Measurements from ENCODE around the gene S100A13. TPM values are rescaled to one million over a fixed set of nuclear protein-coding genes. Genes with fewer than 3 reads are reported as not detected.
A peak's percentile ranks its signal among the peaks of the same experiment; 100 is the strongest.

Gene S100A13
- total and polyA plus RNA-seq, 10 of the 15 experiments (the other 5 are each of a cell fraction or from before 2014, with no cell fraction given) = 5.7 to 30.9 (median 9.1) TPM

DNA sequence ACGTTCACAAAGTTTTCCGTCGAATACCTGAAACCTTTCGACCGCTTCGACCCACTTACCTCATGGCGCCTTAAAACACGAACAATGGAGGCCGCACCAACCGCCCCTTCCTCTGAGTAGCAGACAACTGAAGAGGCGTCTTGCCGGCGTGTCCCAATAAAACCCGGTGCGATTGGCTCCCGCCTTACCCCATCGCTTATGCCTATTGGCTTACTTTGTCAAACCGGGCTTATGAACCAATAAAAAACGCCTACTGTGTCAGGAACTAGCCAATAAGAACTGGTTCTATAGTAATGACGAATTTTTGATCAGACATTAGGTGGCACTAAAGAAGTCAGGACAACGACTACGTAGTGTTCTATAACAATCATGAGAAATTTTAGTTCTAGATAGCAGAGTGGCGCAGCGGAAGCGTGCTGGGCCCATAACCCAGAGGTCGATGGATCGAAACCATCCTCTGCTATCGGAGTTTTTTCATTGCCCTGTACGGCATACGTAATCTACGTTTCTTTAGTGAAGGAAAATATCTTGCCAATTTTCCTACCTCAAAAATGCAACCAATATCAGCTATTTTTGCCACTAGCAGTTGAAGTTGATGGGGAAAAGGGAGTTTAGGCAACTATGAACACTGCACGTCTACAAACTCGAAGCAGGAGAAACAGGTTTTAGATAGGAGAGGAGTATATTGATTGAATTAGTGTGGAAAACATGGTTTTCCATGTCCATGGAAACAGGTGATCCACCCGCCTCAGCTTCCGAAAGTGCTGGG lies 43.7 kb upstream of the S100A13 start, which contains the start of gene ILF2 (continued):
- TF ChIP-seq EZH2 (IDR thresholded peaks at IDR 0.05; ENCODE audit: borderline replicate concordance, control insufficient read depth, low read depth, low read length) (no peak), KLF5 (IDR thresholded peaks at IDR 0.05; ENCODE audit: partially characterized antibody) (no peak), NR2C1 (IDR thresholded peaks at IDR 0.05) (no peak), YBX1 (IDR thresholded peaks at IDR 0.05) (no peak), NFIC (IDR thresholded peaks at IDR 0.05; ENCODE audit: low read depth, low read length) (peak; percentile 83), MEF2B (IDR thresholded peaks at IDR 0.05; ENCODE audit: partially characterized antibody, poor library complexity, severe bottlenecking) (peak; percentile 12), PAX5 (IDR thresholded peaks at IDR 0.05; ENCODE audit: borderline replicate concordance, low read depth, low read length) (0 out of 2 replicates have a peak, but pooled peaks have one; percentile 6), SP1 (IDR thresholded peaks at IDR 0.05; ENCODE audit: low read depth, low read length) (peak; percentile 95), CEBPB (IDR thresholded peaks at IDR 0.05; ENCODE audit: borderline replicate concordance in 1 of 2, low read depth in 2 of 2, low read length in 2 of 2) (no peak; a peak in 1 of 4 replicates), RAD21 (IDR thresholded peaks at IDR 0.05; ENCODE audit: insufficient read depth, low read depth, low read length) (no peak), PAX8 (IDR thresholded peaks at IDR 0.05) (0 out of 2 replicates have a peak, but pooled peaks have one; percentile 80), FOXM1 (IDR thresholded peaks at IDR 0.05; ENCODE audit: low read depth, low read length) (peak; percentile 59; the same call in 1 of the 2 replicates), CBX3 (IDR thresholded peaks at IDR 0.05; ENCODE audit: borderline replicate concordance, low read depth) (no peak), RUNX3 (IDR thresholded peaks at IDR 0.05; ENCODE audit: low read length) (peak; percentile 57), GATAD2B (conservative IDR thresholded peaks at IDR 0.05; ENCODE audit: low read depth) (peak; percentile 73; the same call in 1 of the 2 replicates), BHLHE40 (IDR thresholded peaks at IDR 0.05; ENCODE audit: borderline replicate concordance in 1 of 2, low read depth in 2 of 2, low read length in 1 of 2) (peak; percentile 15 to 52; a peak in 1 of 4 replicates), FOS (IDR thresholded peaks at IDR 0.05; ENCODE audit: borderline replicate concordance, extremely low read depth, insufficient read length) (peak; percentile 89), ASH2L (IDR thresholded peaks at IDR 0.05; ENCODE audit: borderline replicate concordance, low read depth) (no peak), ZNF384 (IDR thresholded peaks at IDR 0.05; ENCODE audit: borderline replicate concordance, low read depth, low read length) (no peak)
- TF ChIP-seq, protein P1, sequence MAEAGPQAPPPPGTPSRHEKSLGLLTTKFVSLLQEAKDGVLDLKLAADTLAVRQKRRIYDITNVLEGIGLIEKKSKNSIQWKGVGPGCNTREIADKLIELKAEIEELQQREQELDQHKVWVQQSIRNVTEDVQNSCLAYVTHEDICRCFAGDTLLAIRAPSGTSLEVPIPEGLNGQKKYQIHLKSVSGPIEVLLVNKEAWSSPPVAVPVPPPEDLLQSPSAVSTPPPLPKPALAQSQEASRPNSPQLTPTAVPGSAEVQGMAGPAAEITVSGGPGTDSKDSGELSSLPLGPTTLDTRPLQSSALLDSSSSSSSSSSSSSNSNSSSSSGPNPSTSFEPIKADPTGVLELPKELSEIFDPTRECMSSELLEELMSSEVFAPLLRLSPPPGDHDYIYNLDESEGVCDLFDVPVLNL (IDR thresholded peaks at IDR 0.05; ENCODE audit: low read depth, low read length) = 0 out of 2 replicates have a peak, but pooled peaks have one; percentile 57
- TF ChIP-seq, protein P2, sequence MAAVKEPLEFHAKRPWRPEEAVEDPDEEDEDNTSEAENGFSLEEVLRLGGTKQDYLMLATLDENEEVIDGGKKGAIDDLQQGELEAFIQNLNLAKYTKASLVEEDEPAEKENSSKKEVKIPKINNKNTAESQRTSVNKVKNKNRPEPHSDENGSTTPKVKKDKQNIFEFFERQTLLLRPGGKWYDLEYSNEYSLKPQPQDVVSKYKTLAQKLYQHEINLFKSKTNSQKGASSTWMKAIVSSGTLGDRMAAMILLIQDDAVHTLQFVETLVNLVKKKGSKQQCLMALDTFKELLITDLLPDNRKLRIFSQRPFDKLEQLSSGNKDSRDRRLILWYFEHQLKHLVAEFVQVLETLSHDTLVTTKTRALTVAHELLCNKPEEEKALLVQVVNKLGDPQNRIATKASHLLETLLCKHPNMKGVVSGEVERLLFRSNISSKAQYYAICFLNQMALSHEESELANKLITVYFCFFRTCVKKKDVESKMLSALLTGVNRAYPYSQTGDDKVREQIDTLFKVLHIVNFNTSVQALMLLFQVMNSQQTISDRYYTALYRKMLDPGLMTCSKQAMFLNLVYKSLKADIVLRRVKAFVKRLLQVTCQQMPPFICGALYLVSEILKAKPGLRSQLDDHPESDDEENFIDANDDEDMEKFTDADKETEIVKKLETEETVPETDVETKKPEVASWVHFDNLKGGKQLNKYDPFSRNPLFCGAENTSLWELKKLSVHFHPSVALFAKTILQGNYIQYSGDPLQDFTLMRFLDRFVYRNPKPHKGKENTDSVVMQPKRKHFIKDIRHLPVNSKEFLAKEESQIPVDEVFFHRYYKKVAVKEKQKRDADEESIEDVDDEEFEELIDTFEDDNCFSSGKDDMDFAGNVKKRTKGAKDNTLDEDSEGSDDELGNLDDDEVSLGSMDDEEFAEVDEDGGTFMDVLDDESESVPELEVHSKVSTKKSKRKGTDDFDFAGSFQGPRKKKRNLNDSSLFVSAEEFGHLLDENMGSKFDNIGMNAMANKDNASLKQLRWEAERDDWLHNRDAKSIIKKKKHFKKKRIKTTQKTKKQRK (IDR thresholded peaks at IDR 0.05; ENCODE audit: low read depth, low read length) = no peak
- TF ChIP-seq, protein P3, sequence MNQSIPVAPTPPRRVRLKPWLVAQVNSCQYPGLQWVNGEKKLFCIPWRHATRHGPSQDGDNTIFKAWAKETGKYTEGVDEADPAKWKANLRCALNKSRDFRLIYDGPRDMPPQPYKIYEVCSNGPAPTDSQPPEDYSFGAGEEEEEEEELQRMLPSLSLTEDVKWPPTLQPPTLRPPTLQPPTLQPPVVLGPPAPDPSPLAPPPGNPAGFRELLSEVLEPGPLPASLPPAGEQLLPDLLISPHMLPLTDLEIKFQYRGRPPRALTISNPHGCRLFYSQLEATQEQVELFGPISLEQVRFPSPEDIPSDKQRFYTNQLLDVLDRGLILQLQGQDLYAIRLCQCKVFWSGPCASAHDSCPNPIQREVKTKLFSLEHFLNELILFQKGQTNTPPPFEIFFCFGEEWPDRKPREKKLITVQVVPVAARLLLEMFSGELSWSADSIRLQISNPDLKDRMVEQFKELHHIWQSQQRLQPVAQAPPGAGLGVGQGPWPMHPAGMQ (IDR thresholded peaks at IDR 0.05; ENCODE audit: borderline replicate concordance) = no peak
- TF ChIP-seq, protein P4, sequence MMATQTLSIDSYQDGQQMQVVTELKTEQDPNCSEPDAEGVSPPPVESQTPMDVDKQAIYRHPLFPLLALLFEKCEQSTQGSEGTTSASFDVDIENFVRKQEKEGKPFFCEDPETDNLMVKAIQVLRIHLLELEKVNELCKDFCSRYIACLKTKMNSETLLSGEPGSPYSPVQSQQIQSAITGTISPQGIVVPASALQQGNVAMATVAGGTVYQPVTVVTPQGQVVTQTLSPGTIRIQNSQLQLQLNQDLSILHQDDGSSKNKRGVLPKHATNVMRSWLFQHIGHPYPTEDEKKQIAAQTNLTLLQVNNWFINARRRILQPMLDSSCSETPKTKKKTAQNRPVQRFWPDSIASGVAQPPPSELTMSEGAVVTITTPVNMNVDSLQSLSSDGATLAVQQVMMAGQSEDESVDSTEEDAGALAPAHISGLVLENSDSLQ (IDR thresholded peaks at IDR 0.05) = peak; percentile 74; the same call in 1 of the 2 replicates
